Mucosa of rectum (tissue), 2 donors: ENCODE results near the gene NEURL3.
A peak's percentile ranks its signal among the peaks of the same experiment; 100 is the strongest.

ENCODE experiments used
- H3K27ac ChIP-seq, 2 donors: one replicate each; pipeline ENCODE4 v1.7.0; 2013; ENCODE audit warnings: inconsistent platforms in 2 of 2, low read depth in 2 of 2, low read length in 2 of 2
- H3K27me3 ChIP-seq, 2 donors: one replicate each; pipeline ENCODE4 v1.7.0; 2013; ENCODE audit warnings: low read length in 2 of 2; ENCODE audit not compliant: control insufficient read depth in 2 of 2, insufficient read depth in 2 of 2
- H3K36me3 ChIP-seq, 2 donors: one replicate each; pipeline ENCODE4 v1.7.0; 2013; ENCODE audit warnings: low read length in 2 of 2; ENCODE audit not compliant: control insufficient read depth in 2 of 2, insufficient read depth in 2 of 2
- H3K4me1 ChIP-seq, 2 donors: one replicate each; pipeline ENCODE4 v1.7.0; 2013; ENCODE audit warnings: low read length in 2 of 2, mild to moderate bottlenecking in 1 of 2; ENCODE audit not compliant: control insufficient read depth in 2 of 2, insufficient read depth in 2 of 2
- H3K4me3 ChIP-seq, 2 donors: one replicate each; pipeline ENCODE4 v1.7.0; 2013; ENCODE audit warnings: low read length in 2 of 2
- H3K9ac ChIP-seq, 2 donors: one replicate each; pipeline ENCODE4 v1.7.0; 2013; ENCODE audit warnings: low read length in 2 of 2, low read depth in 1 of 2, mild to moderate bottlenecking in 1 of 2
- H3K9me3 ChIP-seq, 2 donors: one replicate each; pipeline ENCODE4 v1.7.0; 2013; ENCODE audit warnings: low read length in 2 of 2; ENCODE audit not compliant: control insufficient read depth in 2 of 2
- donor health status: healthy.
- donor health status: Normal muscosa, but diverticular disease.

The NEURL3 gene

GRCh38 chr2:96533292-96534073 lies 28.3 kb upstream of the NEURL3 start:
- H3K9ac ChIP-seq: peak overlapping the region; percentile 8 to 15
- H3K27me3 ChIP-seq: peaks cover 0 to 3% of the 10 kb centered on the region in 2 donors
- H3K9me3 ChIP-seq: no peaks in the 10 kb centered on the region
- H3K27ac ChIP-seq: peak overlapping the region; percentile 80 to 81
- H3K4me3 ChIP-seq: no peak overlapping the region
- H3K4me1 ChIP-seq: peaks cover 52 to 61% of the 10 kb centered on the region in 2 donors
- H3K36me3 ChIP-seq: no peaks in the 10 kb centered on the region

DNA sequence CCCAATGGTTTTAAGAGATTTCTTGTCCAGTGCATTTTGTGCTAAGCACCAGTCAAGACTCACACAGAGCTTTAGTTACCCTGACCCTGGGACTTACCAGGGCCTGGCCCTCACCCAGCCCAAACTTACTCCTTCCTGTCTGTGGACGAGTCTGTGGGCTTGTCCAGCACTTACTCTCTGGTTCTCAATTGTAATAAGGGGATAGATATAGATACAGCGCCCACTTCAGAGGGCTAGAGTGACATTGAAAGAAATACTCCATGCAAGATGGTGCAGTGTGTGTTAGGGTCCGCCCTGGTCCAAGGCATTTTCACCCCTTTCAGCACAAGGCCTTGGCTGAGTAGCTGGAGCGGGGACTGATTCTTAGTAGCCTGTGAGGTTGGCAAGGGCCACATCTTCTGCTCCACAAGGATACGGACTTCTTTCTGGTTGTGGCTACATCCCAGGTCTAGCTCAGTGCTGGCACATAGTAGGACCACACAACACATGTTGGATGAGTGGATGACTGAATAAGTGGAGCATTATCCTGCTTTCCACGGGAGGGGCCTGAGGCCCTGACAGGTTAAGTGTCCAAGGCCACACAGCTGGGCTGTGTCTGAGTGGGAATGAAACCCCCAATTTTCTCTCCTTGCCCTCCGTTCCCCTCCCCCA lies 27.6 kb upstream of the NEURL3 start:
- H3K4me1 ChIP-seq: peaks cover 46 to 54% of the 10 kb centered on the region in 2 donors
- peak overlapping the region; percentile 80 to 81 for H3K27ac ChIP-seq
- H3K36me3 ChIP-seq: no peaks in the 10 kb centered on the region
- H3K9ac ChIP-seq: peak overlapping the region in 1 of 2 donors; percentile 15
- no peak overlapping the region for H3K4me3 ChIP-seq
- no peaks in the 10 kb centered on the region for H3K9me3 ChIP-seq
- no peaks in the 10 kb centered on the region for H3K27me3 ChIP-seq

GRCh38 chr2:96531872-96532505 lies 26.8 kb upstream of the NEURL3 start:
- Histone ChIP-seq H3K9ac (peak overlapping the region; percentile 47 to 80), H3K36me3 (no peaks in the 10 kb centered on the region), H3K9me3 (no peaks in the 10 kb centered on the region), H3K27ac (peak overlapping the region; percentile 80 to 81), H3K4me1 (peaks cover 40 to 48% of the 10 kb centered on the region in 2 donors), H3K4me3 (peak overlapping the region; percentile 41 to 53), H3K27me3 (no peaks in the 10 kb centered on the region)

DNA sequence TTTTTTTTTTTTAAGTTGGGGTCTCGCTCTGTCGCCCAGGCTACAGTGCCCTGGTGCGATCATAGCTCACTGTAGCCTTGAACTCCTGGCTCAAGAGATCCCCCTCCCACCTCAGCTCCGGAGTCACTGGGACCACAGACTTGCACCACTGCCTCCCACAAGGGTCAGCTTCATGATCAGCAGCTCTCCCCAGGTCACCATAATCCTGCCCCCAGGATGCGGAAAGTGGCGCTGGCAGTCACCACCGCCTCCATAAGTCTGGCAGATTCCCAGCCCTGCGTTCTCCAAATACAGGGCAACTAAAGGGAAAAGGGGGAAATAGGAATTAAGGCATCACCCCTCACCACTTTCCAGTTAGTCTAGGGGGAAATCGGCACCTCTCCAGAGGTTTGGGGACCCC lies 26.2 kb upstream of the NEURL3 start:
- no peaks in the 10 kb centered on the region for H3K36me3 ChIP-seq
- H3K9ac ChIP-seq: peak overlapping the region; percentile 47 to 80
- peaks cover 40 to 48% of the 10 kb centered on the region in 2 donors for H3K4me1 ChIP-seq
- no peaks in the 10 kb centered on the region for H3K27me3 ChIP-seq
- H3K27ac ChIP-seq: peak overlapping the region; percentile 80 to 81
- no peaks in the 10 kb centered on the region for H3K9me3 ChIP-seq
- H3K4me3 ChIP-seq: peak overlapping the region in 1 of 2 donors; percentile 53

GRCh38 chr2:96530474-96531357 lies 25.6 kb upstream of the NEURL3 start:
- no peaks in the 10 kb centered on the region for H3K9me3 ChIP-seq
- no peaks in the 10 kb centered on the region for H3K36me3 ChIP-seq
- H3K27me3 ChIP-seq: no peaks in the 10 kb centered on the region
- peaks cover 36 to 44% of the 10 kb centered on the region in 2 donors for H3K4me1 ChIP-seq
- H3K27ac ChIP-seq: peak overlapping the region in 1 of 2 donors; percentile 80
- H3K4me3 ChIP-seq: no peak overlapping the region
- H3K9ac ChIP-seq: no peak overlapping the region

GRCh38 chr2:96530144-96530430 lies 24.9 kb upstream of the NEURL3 start:
- H3K27ac ChIP-seq: no peak overlapping the region
- no peak overlapping the region for H3K4me3 ChIP-seq
- no peaks in the 10 kb centered on the region for H3K9me3 ChIP-seq
- no peaks in the 10 kb centered on the region for H3K27me3 ChIP-seq
- H3K9ac ChIP-seq: no peak overlapping the region
- H3K4me1 ChIP-seq: peaks cover 36 to 37% of the 10 kb centered on the region in 2 donors
- no peaks in the 10 kb centered on the region for H3K36me3 ChIP-seq

- H3K9me3 ChIP-seq: no peaks in the 10 kb centered on the region
- peak overlapping the region in 1 of 2 donors; percentile 68 for H3K27ac ChIP-seq
- H3K9ac ChIP-seq: no peak overlapping the region
- no peaks in the 10 kb centered on the region for H3K36me3 ChIP-seq
- H3K4me3 ChIP-seq: no peak overlapping the region
- peaks cover 32 to 33% of the 10 kb centered on the region in 2 donors for H3K4me1 ChIP-seq
- no peaks in the 10 kb centered on the region for H3K27me3 ChIP-seq
Observed at GRCh38 chr2:96529376-96530143, 24.4 kb upstream of the NEURL3 start.

- Histone ChIP-seq H3K4me3 (no peak overlapping the region), H3K9ac (no peak overlapping the region), H3K36me3 (no peaks in the 10 kb centered on the region), H3K27me3 (no peaks in the 10 kb centered on the region), H3K4me1 (peaks cover 25 to 35% of the 10 kb centered on the region in 2 donors), H3K27ac (peak overlapping the region; percentile 41 to 68), H3K9me3 (no peaks in the 10 kb centered on the region)
Observed at GRCh38 chr2:96528700-96529375, 23.7 kb upstream of the NEURL3 start.
